H1 (cell line): ENCODE data around the gene RPS6KA5. TPM values are rescaled to one million over a fixed set of nuclear protein-coding genes. Genes with fewer than 3 reads are reported as not detected.

Experiments
- BRCA1 ChIP-seq: IDR thresholded peaks from 2 replicates; pipeline ENCODE4 v1.6.1; 2012; ENCODE audit warnings: low read depth, low read length, improper control_type of control experiment
- CBX5 ChIP-seq: fragments of 300-800, 300-1000 bp; sonication (generic); IDR thresholded peaks from 2 replicates; pipeline ENCODE4 v1.7.1; 2016; ENCODE audit warnings: antibody characterized with exemption, low read length, low read depth
- CHD2 ChIP-seq: IDR thresholded peaks from 2 replicates; pipeline ENCODE4 v1.6.1; 2012; ENCODE audit warnings: low read length, improper control_type of control experiment
- EP300 ChIP-seq, 2 experiments: IDR thresholded peaks; 1 replicate in 1 of 2; 2 replicates in 1 of 2; pipeline ENCODE4 v1.6.1; 2011 to 2012; ENCODE audit warnings: low read depth in 2 of 2, low read length in 2 of 2, mild to moderate bottlenecking in 2 of 2, borderline replicate concordance in 1 of 2, inconsistent platforms in 1 of 2, moderate library complexity in 1 of 2
- FOSL1 ChIP-seq: IDR thresholded peaks from 2 replicates; pipeline ENCODE4 v1.6.1; 2011; ENCODE audit warnings: mild to moderate bottlenecking, low read depth, low read length, moderate library complexity; ENCODE audit not compliant: insufficient read depth
- GTF2F1 ChIP-seq: IDR thresholded peaks from 2 replicates; pipeline ENCODE4 v1.6.1; 2012; ENCODE audit warnings: low read depth, low read length, improper control_type of control experiment, borderline replicate concordance
- HDAC6 ChIP-seq: IDR thresholded peaks from one replicate; pipeline ENCODE4 v1.7.1; 2012; ENCODE audit warnings: low read depth, mild to moderate bottlenecking, inconsistent platforms, low read length, moderate library complexity
- JUN ChIP-seq: IDR thresholded peaks from 2 replicates; pipeline ENCODE4 v1.6.1; 2011; ENCODE audit warnings: low read depth, mild to moderate bottlenecking, improper control_type of control experiment, low read length
- MAFK ChIP-seq: IDR thresholded peaks from 2 replicates; pipeline ENCODE4 v1.6.1; 2012; ENCODE audit warnings: low read depth, mild to moderate bottlenecking, improper control_type of control experiment, low read length
- NRF1 ChIP-seq: IDR thresholded peaks from 2 replicates; pipeline ENCODE4 v1.6.1; 2011; ENCODE audit warnings: mild to moderate bottlenecking, low read depth, low read length, improper control_type of control experiment
- POLR2AphosphoS5 ChIP-seq: IDR thresholded peaks from 2 replicates; pipeline ENCODE4 v1.6.1; 2011; ENCODE audit warnings: low read depth, low read length
- RAD21 ChIP-seq, 2 experiments: IDR thresholded peaks in 1 of 2; conservative IDR thresholded peaks in 1 of 2; 2 replicates each; pipeline ENCODE4 v1.6.1; 2011; ENCODE audit warnings: low read depth in 2 of 2, low read length in 2 of 2, improper control_type of control experiment in 1 of 2, inconsistent platforms in 1 of 2, mild to moderate bottlenecking in 1 of 2, moderate library complexity in 1 of 2
- RBBP5 ChIP-seq: IDR thresholded peaks from 2 replicates; pipeline ENCODE4 v1.7.1; 2012; ENCODE audit warnings: low read depth, mild to moderate bottlenecking, inconsistent platforms, low read length, moderate library complexity, borderline replicate concordance
- RXRA ChIP-seq: IDR thresholded peaks from 2 replicates; pipeline ENCODE4 v1.6.1; 2011; ENCODE audit warnings: low read depth, mild to moderate bottlenecking, low read length, moderate library complexity; ENCODE audit not compliant: insufficient read depth
- SAP30 ChIP-seq: fragments of 300-600 bp; sonication (generic); IDR thresholded peaks from 2 replicates; pipeline ENCODE4 v1.7.1; 2012; ENCODE audit warnings: low read length, moderate library complexity, mild to moderate bottlenecking, inconsistent platforms; ENCODE audit not compliant: insufficient read depth, insufficient replicate concordance
- SP1 ChIP-seq: IDR thresholded peaks from 2 replicates; pipeline ENCODE4 v1.6.1; 2011; ENCODE audit warnings: low read depth, low read length
- SP2 ChIP-seq: IDR thresholded peaks from 2 replicates; pipeline ENCODE4 v1.6.1; 2012; ENCODE audit warnings: mild to moderate bottlenecking, low read length, inconsistent platforms
- SP4 ChIP-seq: IDR thresholded peaks from 2 replicates; pipeline ENCODE4 v1.6.1; 2012; ENCODE audit warnings: low read length, inconsistent platforms
- TAF1 ChIP-seq: IDR thresholded peaks from 2 replicates; pipeline ENCODE4 v1.6.1; 2011; ENCODE audit warnings: mild to moderate bottlenecking, low read depth, low read length
- TCF12 ChIP-seq: IDR thresholded peaks from 2 replicates; pipeline ENCODE4 v1.6.1; 2011; ENCODE audit warnings: low read depth, mild to moderate bottlenecking, low read length
- ZNF274 ChIP-seq: IDR thresholded peaks from 2 replicates; pipeline ENCODE4 v1.7.0; 2012; ENCODE audit warnings: low read length, borderline replicate concordance; ENCODE audit errors: extremely low read depth
- polyA plus RNA-seq, 7 experiments: library from polyadenylated mRNA; depleted of rRNA in 3 of 7; stranded (reverse) in 5 of 7; unstranded in 2 of 7; fragments of >200 nt in 5 of 7; fragments of 200-250 nt in 2 of 7; gene quantifications; 1 replicate in 5 of 7; 2 replicates in 1 of 7; 4 replicates in 1 of 7; pipeline versions ENCODE4 v1.2.1 to v1.2.3, GENCODE V29; 2011 to 2013; ENCODE audit warnings: missing spikeins in 2 of 7, mixed read lengths in 2 of 7
- total RNA-seq: library from RNA; stranded (reverse); fragmentation: NEBNext Ultra II Directional; extraction: Animal tissue kit (Norgen Biotek cat#: 25700); gene quantifications from 2 replicates; pipeline ENCODE4 v1.2.1, GENCODE V29; 2021
- TF ChIP-seq, protein P1 (sequence below): IDR thresholded peaks from 2 replicates; pipeline ENCODE4 v1.6.1; 2012; ENCODE audit warnings: inconsistent platforms

The RPS6KA5 gene
- total and polyA plus RNA-seq, 2 of the 8 experiments (the other 6 are each of a cell fraction or from before 2014, with no cell fraction given) = 0.85 to 3.1 TPM

DNA sequence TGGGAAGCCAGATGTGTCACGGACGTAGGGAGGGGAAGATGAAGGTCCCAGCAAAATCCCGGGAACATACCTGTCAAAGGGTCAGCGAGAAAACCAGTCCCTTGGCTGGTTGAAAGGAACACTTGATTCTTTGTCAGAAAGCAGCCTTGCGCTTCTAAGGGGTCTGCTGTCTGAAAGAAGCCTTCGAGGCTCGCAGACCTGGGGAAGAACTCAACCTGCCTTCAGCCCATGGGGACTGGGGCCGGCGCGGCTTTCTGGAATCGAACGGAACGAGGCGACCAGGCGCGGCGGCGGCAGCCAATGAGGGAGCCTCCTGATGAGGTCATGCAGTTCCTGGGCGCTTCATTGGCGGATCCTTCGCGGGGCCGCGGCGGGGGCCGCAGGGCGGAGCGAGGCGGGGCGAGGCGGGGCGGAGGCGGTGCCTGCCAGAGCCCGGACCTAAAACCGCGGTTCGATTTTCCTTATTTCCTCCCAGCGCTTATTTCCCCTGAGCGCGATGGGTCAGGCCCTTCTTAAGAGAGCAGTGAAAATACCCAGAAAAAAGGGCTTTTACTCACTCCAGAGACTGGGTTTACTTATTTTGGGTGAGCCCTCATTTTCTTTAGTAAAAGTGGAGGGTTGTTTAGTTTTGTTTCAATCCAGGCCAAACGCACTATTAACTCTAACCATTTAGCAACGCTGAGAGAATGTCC, 232.4 kb downstream of the RPS6KA5 start (continued):
- TF ChIP-seq RXRA (no peak), ZNF274 (no peak), SP2 (no peak), BRCA1 (no peak), CHD2 (no peak), RAD21 (IDR thresholded peaks at IDR 0.05 in 1 of 2, conservative IDR thresholded peaks at IDR 0.05 in 1 of 2; ENCODE audit: low read depth in 2 of 2, low read length in 2 of 2) (no peak), MAFK (no peak), FOSL1 (no peak), JUN (peak; percentile 48; the same call in 1 of the 2 replicates), CBX5 (no peak), NRF1 (no peak), TAF1 (peak; percentile 61; the same call in 1 of the 2 replicates), TCF12 (no peak), GTF2F1 (no peak), SP4 (no peak), RBBP5 (no peak), HDAC6 (no peak), POLR2AphosphoS5 (no peak), SAP30 (no peak), EP300 (IDR thresholded peaks at IDR 0.05; ENCODE audit: borderline replicate concordance in 1 of 2, low read depth in 2 of 2, low read length in 2 of 2) (no peak), SP1 (0 out of 2 replicates have a peak, but pooled peaks have one; percentile 10)
- TF ChIP-seq, protein P1, sequence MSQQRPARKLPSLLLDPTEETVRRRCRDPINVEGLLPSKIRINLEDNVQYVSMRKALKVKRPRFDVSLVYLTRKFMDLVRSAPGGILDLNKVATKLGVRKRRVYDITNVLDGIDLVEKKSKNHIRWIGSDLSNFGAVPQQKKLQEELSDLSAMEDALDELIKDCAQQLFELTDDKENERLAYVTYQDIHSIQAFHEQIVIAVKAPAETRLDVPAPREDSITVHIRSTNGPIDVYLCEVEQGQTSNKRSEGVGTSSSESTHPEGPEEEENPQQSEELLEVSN = peak; percentile 96
